GM12891 (cell line): ENCODE results near the gene SMIM22.

Experiments
- DNase-seq: peaks from one replicate; pipeline ENCODE4 v3.0.0; 2011; ENCODE audit warnings: low spot score; ENCODE audit not compliant: insufficient read length
- FAIRE-seq: peaks from 2 replicates; lab custom pipeline; 2011; peaks lifted over from hg19 to GRCh38; lab: Jason Lieb, UNC
- PAX5 ChIP-seq: IDR thresholded peaks from 2 replicates; pipeline ENCODE4 v1.6.1; 2011; ENCODE audit warnings: low read length, moderate library complexity, mild to moderate bottlenecking; ENCODE audit not compliant: insufficient read depth, severe bottlenecking
- POLR2A ChIP-seq: IDR thresholded peaks from 2 replicates; pipeline ENCODE4 v1.6.1; 2011; ENCODE audit warnings: low read depth, low read length, control low read depth
- POLR2AphosphoS5 ChIP-seq: IDR thresholded peaks from 2 replicates; pipeline ENCODE4 v1.6.1; 2011; ENCODE audit warnings: low read depth, low read length, control low read depth
- POU2F2 ChIP-seq: IDR thresholded peaks from 2 replicates; pipeline ENCODE4 v1.6.1; 2011; ENCODE audit warnings: low read depth, mild to moderate bottlenecking, control low read depth, low read length, moderate library complexity
- SPI1 ChIP-seq: IDR thresholded peaks from 2 replicates; pipeline ENCODE4 v1.6.1; 2011; ENCODE audit warnings: low read depth, low read length, control low read depth
- TAF1 ChIP-seq: IDR thresholded peaks from 2 replicates; pipeline ENCODE4 v1.6.1; 2011; ENCODE audit warnings: low read depth, low read length, control low read depth

The SMIM22 gene

DNA sequence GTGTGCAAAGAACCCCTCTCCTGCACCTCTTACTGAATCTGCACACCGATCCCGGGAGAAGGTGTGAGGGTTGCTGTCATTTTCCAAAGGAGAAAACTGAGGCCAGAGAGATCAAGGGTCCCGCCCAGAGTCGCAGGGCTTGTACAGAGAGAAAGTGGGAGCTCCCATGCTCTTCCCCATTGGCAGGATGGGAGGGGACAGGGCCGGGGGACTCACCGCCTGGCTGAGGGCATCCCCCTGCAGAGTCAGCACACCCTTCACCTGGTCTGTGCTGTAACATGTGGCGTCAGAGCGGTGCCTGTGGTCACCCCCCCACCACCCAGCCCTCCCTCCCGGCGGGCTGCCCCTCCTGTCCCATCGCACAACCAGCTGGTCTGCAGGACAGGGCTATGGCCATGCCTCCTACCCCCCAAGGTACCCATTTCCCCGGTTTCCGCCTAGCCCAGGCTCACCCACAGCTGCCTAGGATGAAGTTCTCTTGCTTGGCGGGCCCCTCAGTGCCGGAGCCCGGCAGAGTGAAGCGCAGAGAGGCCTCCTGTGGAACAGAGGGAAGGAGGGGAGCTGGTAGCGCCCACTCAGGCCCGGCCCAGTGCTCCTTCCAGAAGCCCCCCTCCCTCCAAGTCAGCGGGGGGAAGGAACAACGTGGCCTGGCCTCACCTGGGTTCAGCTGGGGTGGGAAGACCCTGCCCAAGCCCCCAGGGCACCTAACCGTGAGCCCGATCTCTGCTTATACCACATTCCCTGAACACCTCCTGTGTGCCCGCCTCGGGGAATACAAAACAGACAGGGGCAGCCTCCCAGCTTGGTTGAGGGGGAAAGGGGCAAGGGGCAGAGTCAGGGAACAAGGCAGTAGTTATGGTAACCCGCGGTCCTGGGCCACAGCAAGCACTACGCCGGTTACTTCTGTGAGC lies 6.1 kb downstream of the SMIM22 start:
- FAIRE-seq, result no peak

DNA sequence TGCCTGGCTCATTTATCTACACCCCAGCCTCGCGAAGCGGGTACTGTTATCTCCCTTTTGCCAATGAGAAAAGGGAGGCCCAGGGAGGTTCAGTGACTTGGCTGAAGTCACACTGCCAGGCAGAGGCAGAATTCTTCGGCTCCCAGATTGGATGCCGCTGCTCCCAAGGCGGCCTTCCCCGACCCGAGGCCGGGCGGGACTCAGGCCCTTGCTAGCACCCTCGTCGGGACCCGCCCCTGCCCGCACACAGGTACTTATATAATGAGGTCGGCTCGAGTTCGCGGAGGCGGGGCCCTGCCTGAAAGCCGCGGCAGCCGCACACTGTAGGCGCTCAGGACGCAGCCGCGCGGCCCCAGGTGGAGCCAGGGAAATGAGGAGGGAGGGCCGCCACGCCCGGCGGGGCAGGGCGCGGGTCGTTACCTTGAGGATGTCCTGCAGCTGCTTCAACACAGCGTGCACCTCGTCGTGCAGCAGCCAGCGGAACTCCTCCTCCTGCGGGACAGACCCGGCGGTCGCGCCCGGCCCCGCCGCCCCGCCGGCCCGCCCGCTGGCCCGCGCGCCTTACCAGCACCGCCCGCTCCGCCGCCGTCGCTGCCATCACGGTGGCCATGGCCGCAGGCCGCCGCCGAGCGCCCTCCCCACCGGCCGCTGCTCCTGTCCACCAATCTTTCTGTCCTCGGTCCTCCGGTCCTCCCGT lies 6.9 kb downstream of the SMIM22 start, which contains the start of gene ROGDI:
Gene ROGDI (minus strand): TSS at position 672 of the 697 bp plus-strand sequence. CDS start 62 bp downstream, at position 610.
- TF ChIP-seq SPI1, result no peak
- DNase-seq (peak; percentile 71), FAIRE-seq (no peak)

More for the DNA sequence above, 6.1 kb downstream of the SMIM22 start:
- no peak for DNase-seq
- no peak for TF ChIP-seq PAX5
- TF ChIP-seq POLR2AphosphoS5, result no peak
- TF ChIP-seq POLR2A, result no peak
- TF ChIP-seq SPI1, result no peak
- no peak for TF ChIP-seq TAF1

GRCh38 chr16:4802659-4803287 lies 7.6 kb downstream of the SMIM22 start:
- no peak for TF ChIP-seq POLR2AphosphoS5
- FAIRE-seq (peak; percentile 97), DNase-seq (peak; percentile 99)

DNA sequence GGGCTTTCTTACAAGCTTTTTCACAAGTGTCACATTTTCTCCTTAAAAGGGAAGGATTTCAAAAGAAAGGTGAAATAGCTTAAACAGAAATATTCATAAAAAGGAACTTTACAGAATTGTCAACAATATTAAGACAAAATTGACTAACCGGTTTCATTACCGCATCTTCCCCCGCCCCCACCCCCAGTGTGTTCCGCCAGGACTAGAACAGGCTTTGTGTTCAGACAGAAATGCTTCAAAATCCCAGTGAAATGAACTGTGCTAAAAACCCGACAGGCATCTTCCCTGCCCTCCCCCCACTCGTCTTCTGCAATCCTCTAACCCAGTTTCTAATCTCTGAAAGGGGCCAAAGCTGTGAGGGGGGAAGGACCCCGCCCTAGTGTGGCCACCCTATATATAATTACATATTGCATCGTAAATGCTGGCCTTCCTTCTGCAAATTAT lies 8.3 kb downstream of the SMIM22 start:
- FAIRE-seq (no peak), DNase-seq (no peak)
- TF ChIP-seq POU2F2, result no peak
- TF ChIP-seq SPI1, result no peak
- TF ChIP-seq TAF1, result no peak
- TF ChIP-seq POLR2A, result no peak
- no peak for TF ChIP-seq PAX5
- TF ChIP-seq POLR2AphosphoS5, result no peak

DNA sequence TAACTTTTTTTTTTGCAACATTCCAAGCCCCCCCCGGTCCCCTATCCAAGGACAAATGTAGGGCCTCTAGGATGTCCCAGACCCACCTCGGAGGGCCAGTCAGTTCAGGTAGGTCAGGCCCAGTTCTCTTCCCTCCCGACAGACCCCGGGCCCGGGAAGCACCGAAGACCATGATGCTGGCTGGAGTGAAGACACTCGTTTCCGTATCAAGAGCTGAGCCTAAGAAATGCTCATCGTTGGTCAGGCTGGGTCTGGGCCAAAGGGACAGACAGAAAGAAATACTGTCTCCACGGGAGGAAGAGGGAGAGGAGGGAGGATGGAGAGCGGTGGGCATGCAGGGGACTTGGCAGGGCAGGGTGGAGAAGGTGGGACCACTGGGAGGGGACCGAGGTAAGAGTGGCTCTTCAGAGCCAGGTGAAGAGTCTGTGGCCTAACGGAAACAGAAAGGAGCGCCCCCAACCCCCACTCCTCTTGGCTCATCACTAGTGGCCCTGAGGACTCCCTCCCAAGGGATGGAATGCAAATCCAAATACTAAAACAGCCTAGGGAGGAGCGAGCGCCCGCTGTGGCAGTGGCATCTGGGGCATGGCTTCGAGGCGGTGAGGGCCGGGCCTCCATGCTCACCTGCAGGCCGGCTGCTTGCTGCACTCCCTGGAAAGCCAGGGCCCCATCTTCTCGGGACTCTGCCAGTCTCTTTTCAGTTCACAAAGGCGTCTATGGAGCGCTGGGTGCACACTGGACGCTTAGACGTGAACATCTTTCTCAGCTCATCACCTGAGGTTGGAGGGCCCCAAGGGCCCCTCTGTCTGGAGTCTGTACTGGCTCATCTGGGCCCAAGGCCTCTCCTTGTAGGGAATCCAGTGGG lies 9.0 kb downstream of the SMIM22 start:
- FAIRE-seq, result no peak
- no peak for DNase-seq
- no peak for TF ChIP-seq POLR2AphosphoS5
- no peak for TF ChIP-seq POLR2A
- TF ChIP-seq PAX5, result no peak
- TF ChIP-seq TAF1, result no peak
- no peak for TF ChIP-seq POU2F2
- TF ChIP-seq SPI1, result no peak

DNA sequence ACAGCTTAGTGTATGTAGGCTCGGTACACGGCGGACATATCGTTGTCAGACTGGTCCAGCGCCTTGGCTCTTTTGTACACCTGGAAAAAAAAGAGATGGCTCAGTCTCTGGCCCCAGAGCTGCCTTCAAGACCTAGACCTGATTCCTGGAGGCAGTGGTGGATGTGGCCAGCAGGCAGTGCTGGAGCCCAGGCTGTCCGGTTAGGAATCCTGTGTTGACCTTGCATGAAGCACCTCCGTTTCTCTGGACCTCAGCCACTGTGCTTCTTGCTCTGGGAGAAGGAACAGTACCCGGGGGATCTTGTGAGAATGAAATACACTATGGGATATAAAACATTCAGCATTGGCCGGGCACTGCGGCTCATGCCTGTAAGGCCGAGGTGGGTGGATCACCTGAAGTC lies 10.1 kb downstream of the SMIM22 start:
- TF ChIP-seq POU2F2 (no peak), POLR2A (no peak), TAF1 (no peak), PAX5 (no peak), SPI1 (no peak), POLR2AphosphoS5 (no peak)
- FAIRE-seq, result no peak
- no peak for DNase-seq

DNA sequence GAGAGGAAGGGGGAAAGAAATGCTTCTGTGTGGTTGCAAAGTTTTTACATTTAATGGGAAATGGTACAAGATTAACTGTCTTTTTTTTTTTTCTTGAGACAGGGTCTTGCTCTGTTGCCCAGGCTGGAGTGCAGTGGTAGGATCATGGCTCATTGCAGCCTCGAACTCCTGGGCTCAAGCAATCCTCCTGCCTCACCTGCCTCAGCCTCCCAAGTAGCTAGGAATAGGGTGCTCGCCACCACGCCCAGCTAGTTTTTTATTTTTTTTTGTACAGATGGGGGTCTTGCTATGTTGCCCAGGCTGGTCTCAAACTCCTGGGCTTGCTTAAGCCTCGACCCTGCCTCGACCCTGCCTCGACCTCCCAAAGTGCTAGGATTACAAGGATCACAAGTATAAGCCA lies 11.1 kb downstream of the SMIM22 start:
- FAIRE-seq (no peak), DNase-seq (no peak)
- no peak for TF ChIP-seq SPI1

DNA sequence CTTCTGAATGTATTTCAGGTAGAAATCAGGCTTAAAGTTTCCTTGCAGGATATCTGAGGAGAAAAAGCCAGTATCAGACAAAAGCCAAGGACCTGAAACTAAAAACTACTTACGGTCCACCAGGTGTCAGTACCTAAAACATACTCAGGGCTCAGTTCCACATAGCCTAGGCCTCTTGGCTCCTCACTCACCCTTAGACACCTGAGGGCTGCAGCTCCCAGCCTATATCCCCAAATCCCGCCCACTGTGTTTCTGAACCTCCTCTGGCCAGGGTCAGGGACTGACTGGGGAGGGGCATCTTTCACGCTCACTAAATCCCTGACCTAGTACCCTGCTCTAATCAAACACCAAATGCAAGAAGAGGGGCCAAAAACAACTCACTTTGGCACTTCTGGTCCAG lies 16.1 kb downstream of the SMIM22 start:
- FAIRE-seq, result no peak
- no peak for TF ChIP-seq TAF1
- TF ChIP-seq POU2F2, result no peak
- TF ChIP-seq POLR2A, result no peak
- no peak for TF ChIP-seq POLR2AphosphoS5
- no peak for TF ChIP-seq SPI1
- no peak for TF ChIP-seq PAX5
- DNase-seq, result no peak

- FAIRE-seq (no peak), DNase-seq (no peak)
- TF ChIP-seq POLR2A (no peak), SPI1 (no peak), PAX5 (no peak), POU2F2 (no peak), POLR2AphosphoS5 (no peak), TAF1 (no peak)
Observed at GRCh38 chr16:4811773-4812172, 16.6 kb downstream of the SMIM22 start.
